ENCODE data around the gene HOXD3.

Gene HOXD3

DNA sequence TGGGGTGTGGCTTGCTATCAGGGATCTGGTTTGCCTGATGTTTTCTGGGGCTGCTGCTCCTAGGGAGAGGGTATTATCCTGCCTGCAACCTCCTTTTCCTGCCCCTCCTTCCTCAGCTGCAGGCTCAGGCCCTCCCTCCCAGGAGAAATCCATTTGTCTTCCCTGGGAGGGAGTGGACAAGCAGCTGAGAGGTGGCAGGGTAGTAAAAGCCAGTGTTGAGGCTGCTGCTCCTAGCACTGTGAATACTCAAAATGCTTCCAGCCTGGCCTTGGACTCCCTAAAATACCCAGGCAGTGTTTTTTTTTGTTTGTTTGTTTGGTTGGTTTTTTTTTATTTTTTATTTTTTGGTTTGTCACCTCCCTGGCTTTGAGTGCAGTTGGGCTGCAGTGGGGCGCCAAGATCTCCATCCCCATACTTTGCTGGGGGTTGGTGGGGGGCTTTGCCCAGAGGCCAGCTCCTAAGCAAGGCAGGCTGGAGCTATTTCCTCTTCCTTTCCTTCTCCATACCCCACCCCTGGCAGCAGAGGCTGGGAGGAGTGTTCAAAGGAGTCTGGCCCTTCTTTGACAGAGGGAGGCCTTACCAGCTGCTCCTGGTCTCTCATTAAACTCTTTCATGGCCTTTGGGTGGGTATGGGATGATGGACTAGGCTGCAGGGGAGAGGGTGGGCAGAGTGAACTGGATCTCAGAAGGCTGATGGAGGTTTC lies 13.6 kb downstream of the HOXD3 start:
- no peak overlapping the region for H3K4me3 ChIP-seq (ENCODE audit: low read depth, low read length)
- TF ChIP-seq CTCF (IDR thresholded peaks at IDR 0.05; ENCODE audit: borderline replicate concordance, insufficient read depth, low read depth, low read length) = no peak

DNA sequence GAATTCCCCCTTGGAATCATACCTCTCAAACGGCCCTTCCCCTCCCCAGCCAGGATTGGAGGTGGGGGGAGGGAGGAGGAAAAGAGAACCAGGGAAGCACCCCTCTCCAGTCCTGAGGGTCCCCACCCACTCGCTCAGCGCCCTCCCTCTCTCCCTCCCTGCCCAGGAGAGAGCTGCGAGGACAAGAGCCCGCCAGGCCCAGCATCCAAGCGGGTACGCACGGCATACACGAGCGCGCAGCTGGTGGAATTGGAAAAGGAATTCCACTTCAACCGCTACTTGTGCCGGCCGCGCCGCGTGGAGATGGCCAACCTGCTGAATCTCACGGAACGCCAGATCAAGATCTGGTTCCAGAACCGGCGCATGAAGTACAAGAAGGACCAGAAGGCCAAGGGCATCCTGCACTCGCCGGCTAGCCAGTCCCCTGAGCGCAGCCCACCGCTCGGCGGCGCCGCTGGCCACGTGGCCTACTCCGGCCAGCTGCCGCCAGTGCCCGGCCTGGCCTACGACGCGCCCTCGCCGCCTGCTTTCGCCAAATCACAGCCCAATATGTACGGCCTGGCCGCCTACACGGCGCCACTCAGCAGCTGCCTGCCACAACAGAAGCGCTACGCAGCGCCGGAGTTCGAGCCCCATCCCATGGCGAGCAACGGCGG lies 14.4 kb downstream of the HOXD3 start:
- TF ChIP-seq CTCF (IDR thresholded peaks at IDR 0.05; ENCODE audit: borderline replicate concordance, insufficient read depth, low read depth, low read length) = no peak
- H3K4me3 ChIP-seq (ENCODE audit: low read depth, low read length) = no peak overlapping the region

DNA sequence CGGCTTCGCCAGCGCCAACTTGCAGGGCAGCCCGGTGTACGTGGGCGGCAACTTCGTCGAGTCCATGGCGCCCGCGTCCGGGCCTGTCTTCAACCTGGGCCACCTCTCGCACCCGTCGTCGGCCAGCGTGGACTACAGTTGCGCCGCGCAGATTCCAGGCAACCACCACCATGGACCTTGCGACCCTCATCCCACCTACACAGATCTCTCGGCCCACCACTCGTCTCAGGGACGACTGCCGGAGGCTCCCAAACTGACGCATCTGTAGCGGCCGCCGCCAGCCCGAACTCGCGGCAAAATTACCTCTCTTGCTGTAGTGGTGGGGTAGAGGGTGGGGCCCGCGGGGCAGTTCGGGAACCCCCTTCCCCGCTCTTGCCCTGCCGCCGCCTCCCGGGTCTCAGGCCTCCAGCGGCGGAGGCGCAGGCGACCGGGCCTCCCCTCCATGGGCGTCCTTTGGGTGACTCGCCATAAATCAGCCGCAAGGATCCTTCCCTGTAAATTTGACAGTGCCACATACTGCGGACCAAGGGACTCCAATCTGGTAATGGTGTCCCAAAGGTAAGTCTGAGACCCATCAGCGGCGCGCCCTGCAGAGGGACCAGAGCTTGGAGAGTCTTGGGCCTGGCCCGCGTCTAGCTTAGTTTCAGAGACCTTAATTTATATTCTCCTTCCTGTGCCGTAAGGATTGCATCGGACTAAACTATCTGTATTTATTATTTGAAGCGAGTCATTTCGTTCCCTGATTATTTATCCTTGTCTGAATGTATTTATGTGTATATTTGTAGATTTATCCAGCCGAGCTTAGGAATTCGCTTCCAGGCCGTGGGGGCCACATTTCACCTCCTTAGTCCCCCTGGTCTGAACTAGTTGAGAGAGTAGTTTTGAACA lies 15.1 kb downstream of the HOXD3 start:
- TF ChIP-seq CTCF (IDR thresholded peaks at IDR 0.05; ENCODE audit: borderline replicate concordance, insufficient read depth, low read depth, low read length) = no peak
- no peak overlapping the region for H3K4me3 ChIP-seq (ENCODE audit: low read depth, low read length)

DNA sequence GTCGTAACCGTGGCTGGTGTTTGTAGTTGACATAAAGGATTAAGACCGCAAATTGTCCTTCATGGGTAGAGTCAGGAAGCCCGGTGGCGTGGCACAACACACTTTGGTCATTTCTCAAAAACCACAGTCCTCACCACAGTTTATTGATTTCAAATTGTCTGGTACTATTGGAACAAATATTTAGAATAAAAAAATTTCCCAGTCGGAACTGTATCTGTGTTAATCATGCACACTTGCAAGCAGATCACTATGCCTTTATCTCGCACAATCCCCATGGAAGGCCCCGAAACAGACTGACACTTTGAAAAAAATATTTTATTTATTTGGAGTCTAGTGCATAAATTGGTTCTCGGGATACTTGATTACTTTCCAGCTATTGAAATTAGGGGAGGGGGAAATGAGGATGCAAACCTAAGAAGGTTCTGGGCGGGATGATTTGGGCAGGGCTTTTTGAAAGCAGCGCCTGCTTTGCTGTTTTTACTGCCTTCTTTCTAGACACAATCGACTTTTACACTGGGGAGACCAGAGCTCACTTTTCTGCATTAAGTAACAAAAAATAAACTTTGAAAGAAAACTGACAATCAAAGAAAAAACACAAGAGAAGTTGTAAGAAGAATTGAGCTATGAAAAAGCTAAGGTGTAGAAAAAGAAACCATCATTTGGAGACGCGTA lies 15.9 kb downstream of the HOXD3 start:
- no peak overlapping the region for H3K4me3 ChIP-seq (ENCODE audit: low read depth, low read length)
- TF ChIP-seq CTCF (IDR thresholded peaks at IDR 0.05; ENCODE audit: borderline replicate concordance, insufficient read depth, low read depth, low read length) = no peak

DNA sequence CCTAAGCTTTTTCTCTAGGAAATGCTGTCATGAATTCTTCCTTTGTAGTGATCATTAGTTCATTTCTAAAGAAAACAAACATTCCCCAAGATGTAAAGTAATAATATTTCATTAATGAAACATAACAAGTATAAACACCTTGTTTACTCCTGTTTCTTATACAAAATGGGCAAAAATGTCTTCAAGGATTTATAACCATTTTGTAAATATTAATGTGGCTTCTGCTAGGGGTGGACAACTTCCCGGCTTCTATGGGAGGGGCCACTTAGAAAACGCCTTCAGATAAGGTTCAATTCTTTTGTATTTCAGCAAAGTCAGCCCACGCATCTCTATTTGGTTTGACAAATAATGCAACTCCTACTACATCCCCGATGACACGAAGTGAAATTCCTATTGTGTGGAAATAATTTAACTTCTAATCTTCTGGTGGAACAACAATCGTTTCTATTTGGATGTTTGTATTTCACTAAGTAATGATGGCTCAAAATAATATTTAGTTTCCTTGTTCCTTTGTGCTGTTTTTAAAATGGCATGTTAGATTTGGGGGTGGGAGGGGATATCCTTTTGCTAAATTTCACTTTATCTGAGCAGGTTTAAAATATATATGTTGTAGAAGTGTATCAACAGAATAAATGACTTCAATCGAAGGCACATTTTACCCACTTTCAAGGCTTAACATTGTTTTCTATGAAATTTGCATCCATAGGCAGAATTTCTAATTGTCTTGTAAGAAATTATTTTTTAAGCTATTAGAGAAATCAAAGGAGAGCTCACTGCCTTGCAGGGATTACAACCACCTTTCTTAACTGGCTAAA lies 16.7 kb downstream of the HOXD3 start:
- H3K4me3 ChIP-seq (ENCODE audit: low read depth, low read length) = no peak overlapping the region
- TF ChIP-seq CTCF (IDR thresholded peaks at IDR 0.05; ENCODE audit: borderline replicate concordance, insufficient read depth, low read depth, low read length) = no peak

GRCh38 chr2:176174382-176174823 lies 17.3 kb downstream of the HOXD3 start:
- H3K4me3 ChIP-seq (ENCODE audit: low read depth, low read length) = no peak overlapping the region
- no peak for TF ChIP-seq CTCF (IDR thresholded peaks at IDR 0.05; ENCODE audit: borderline replicate concordance, insufficient read depth, low read depth, low read length)
